Measurements from ENCODE around the gene SIX4.
A peak's percentile ranks its signal among the peaks of the same experiment; 100 is the strongest.
"Not testable (repeated sequence)": the region's sequence is repeated elsewhere in the genome, so short reads cannot be mapped to it uniquely, and the experiment has no call there.

The SIX4 gene

GRCh38 chr14:60738843-60739508 lies 14.8 kb upstream of the SIX4 start:
- no peaks in the 10 kb centered on the region for H3K27me3 ChIP-seq (ENCODE audit: control insufficient read depth, insufficient read depth, low read length)
- H3K9me3 ChIP-seq (ENCODE audit: control insufficient read depth, low read depth, low read length): no peaks in the 10 kb centered on the region
- no peak overlapping the region for H3K4me3 ChIP-seq (ENCODE audit: low read length)
- H3K9ac ChIP-seq (ENCODE audit: low read length): no peak overlapping the region
- H3K36me3 ChIP-seq (ENCODE audit: control insufficient read depth, low read depth, low read length): no peaks in the 10 kb centered on the region
- peaks cover 6% of the 10 kb centered on the region for H3K4me1 ChIP-seq (ENCODE audit: control insufficient read depth, low read depth, low read length)
- H3K27ac ChIP-seq (ENCODE audit: low read length): no peak overlapping the region

DNA sequence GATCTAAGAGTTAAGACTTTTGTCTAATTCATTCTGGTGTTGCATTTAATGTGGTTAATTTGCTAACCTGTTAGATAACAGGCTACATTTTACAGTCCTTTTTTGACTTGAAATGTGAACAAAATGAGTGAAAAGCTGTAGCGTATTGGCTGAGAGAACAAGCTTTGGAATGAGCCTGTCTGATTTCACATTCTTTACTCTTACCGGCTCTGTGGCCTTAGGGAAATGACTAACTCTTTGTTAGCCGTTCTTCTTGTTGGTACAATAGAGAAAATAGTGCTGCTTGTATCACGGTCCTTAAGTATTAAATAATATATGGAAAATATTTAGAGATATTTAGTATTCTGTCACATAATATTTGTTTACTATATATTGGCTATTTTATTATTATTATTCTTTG lies 12.3 kb upstream of the SIX4 start:
- Histone ChIP-seq H3K36me3 (ENCODE audit: control insufficient read depth, low read depth, low read length) (no peaks in the 10 kb centered on the region), H3K9ac (ENCODE audit: low read length) (no peak overlapping the region), H3K9me3 (ENCODE audit: control insufficient read depth, low read depth, low read length) (no peaks in the 10 kb centered on the region), H3K27ac (ENCODE audit: low read length) (no peak overlapping the region), H3K4me3 (ENCODE audit: low read length) (no peak overlapping the region), H3K27me3 (ENCODE audit: control insufficient read depth, insufficient read depth, low read length) (peaks cover 7% of the 10 kb centered on the region), H3K4me1 (ENCODE audit: control insufficient read depth, low read depth, low read length) (peaks cover 6% of the 10 kb centered on the region)

DNA sequence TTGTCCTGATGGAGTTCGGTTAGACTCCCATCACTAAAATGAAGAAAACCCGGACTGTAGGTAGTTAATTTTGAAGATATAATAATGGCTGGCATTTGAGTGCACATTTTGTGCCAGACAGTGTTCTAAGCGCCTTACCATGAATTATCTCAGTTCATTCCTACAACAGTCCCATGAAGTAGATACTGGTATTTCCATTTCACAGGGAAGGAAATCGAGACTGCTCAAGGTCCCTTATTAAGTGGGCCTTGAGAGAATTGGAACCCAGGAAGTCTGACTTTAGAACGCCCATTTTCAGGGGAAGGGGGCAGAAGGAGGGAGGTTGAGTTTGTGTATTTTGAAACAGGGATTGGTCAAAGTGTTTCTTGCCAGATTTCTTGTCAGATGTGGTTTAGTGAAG lies 11.3 kb upstream of the SIX4 start:
- no peaks in the 10 kb centered on the region for H3K36me3 ChIP-seq (ENCODE audit: control insufficient read depth, low read depth, low read length)
- H3K27me3 ChIP-seq (ENCODE audit: control insufficient read depth, insufficient read depth, low read length): peaks cover 7% of the 10 kb centered on the region
- peak overlapping the region; percentile 98 for H3K4me3 ChIP-seq (ENCODE audit: low read length)
- no peak overlapping the region for H3K27ac ChIP-seq (ENCODE audit: low read length)
- no peaks in the 10 kb centered on the region for H3K9me3 ChIP-seq (ENCODE audit: control insufficient read depth, low read depth, low read length)
- peaks cover 6% of the 10 kb centered on the region for H3K4me1 ChIP-seq (ENCODE audit: control insufficient read depth, low read depth, low read length)
- H3K9ac ChIP-seq (ENCODE audit: low read length): peak overlapping the region; percentile 88

- H3K9ac ChIP-seq (ENCODE audit: low read length): peak within 1 kb of the TSS; percentile 88
- peak within 1 kb of the TSS; percentile 98 for H3K4me3 ChIP-seq (ENCODE audit: low read length)
- H3K27ac ChIP-seq (ENCODE audit: low read length): peak within 1 kb of the TSS; percentile 41
- H3K9me3 ChIP-seq (ENCODE audit: control insufficient read depth, low read depth, low read length): no peaks in the 10 kb centered on the region
- H3K27me3 ChIP-seq (ENCODE audit: control insufficient read depth, insufficient read depth, low read length): peaks cover 7% of the 10 kb centered on the region
- no peaks in the 10 kb centered on the region for H3K36me3 ChIP-seq (ENCODE audit: control insufficient read depth, low read depth, low read length)
- H3K4me1 ChIP-seq (ENCODE audit: control insufficient read depth, low read depth, low read length): peaks cover 6% of the 10 kb centered on the region
Measured at GRCh38 chr14:60734465-60735242, 10.5 kb upstream of the SIX4 start, which contains the start of gene MNAT1. TSS of gene MNAT1 (plus strand) at chr14:60734761. CDS start at chr14:60734863, 102 bp downstream.

DNA sequence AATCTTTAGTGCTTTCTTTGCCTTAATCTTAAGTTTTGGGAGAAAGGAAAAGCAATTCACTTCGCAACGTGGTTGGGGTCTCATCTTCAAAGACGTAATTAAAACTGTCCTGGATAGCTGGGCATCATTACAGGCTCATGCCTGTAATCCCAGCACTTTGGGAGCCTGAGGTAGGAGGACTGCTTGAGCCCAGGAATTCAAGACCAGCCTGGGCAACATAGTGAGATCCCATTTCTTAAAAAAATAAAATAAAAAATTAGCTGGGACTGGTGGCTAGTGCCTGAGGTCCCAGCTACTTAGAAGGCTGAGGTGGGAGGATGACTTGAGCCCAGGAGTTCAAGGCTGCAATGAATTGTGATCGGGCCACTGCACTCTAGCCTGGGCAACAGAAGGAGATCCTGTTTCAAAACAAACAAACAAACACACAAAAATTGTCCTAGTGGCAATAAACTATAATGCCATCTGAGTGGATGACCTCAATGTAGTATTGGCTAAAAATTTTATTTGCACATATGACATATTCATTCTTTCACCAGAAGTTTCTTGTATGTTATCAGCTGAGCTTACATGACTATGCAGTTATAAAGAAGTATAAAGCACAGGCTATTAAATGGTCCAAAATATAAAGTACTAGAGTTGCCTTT lies 8.8 kb upstream of the SIX4 start:
- H3K27ac ChIP-seq (ENCODE audit: low read length): no peak overlapping the region
- no peak overlapping the region for H3K4me3 ChIP-seq (ENCODE audit: low read length)

DNA sequence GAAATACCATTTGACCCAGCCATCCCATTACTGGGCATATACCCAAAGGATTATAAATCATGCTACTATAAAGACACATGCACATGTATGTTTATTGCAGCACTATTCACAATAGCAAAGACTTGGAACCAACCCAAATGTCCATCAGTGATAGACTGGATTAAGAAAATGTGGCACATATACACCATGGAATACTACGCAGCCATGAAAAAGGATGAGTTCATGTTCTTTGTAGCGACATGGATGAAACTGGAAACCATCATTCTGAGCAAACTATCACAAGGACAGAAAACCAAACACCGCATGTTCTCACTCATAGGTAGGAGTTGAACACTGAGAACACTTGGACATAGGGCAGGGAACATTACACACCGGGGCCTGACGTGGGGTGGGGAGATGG lies 7.1 kb upstream of the SIX4 start:
- H3K4me1 ChIP-seq (ENCODE audit: control insufficient read depth, low read depth, low read length); H3K27me3 ChIP-seq (ENCODE audit: control insufficient read depth, insufficient read depth, low read length); H3K36me3 ChIP-seq (ENCODE audit: control insufficient read depth, low read depth, low read length); H3K9ac ChIP-seq (ENCODE audit: low read length); H3K27ac ChIP-seq (ENCODE audit: low read length); H3K9me3 ChIP-seq (ENCODE audit: control insufficient read depth, low read depth, low read length); H3K4me3 ChIP-seq (ENCODE audit: low read length): not testable (repeated sequence)

More for the DNA sequence above, 8.8 kb upstream of the SIX4 start:
- peaks cover 6% of the 10 kb centered on the region for H3K4me1 ChIP-seq (ENCODE audit: control insufficient read depth, low read depth, low read length)
- peaks cover 7% of the 10 kb centered on the region for H3K27me3 ChIP-seq (ENCODE audit: control insufficient read depth, insufficient read depth, low read length)
- H3K9ac ChIP-seq (ENCODE audit: low read length): no peak overlapping the region
- no peaks in the 10 kb centered on the region for H3K36me3 ChIP-seq (ENCODE audit: control insufficient read depth, low read depth, low read length)
- H3K9me3 ChIP-seq (ENCODE audit: control insufficient read depth, low read depth, low read length): no peaks in the 10 kb centered on the region

- Histone ChIP-seq H3K4me1 (ENCODE audit: control insufficient read depth, low read depth, low read length) (peaks cover 15% of the 10 kb centered on the region), H3K4me3 (ENCODE audit: low read length) (peak overlapping the region; percentile 89), H3K9me3 (ENCODE audit: control insufficient read depth, low read depth, low read length) (no peaks in the 10 kb centered on the region), H3K36me3 (ENCODE audit: control insufficient read depth, low read depth, low read length) (peaks cover 18% of the 10 kb centered on the region), H3K27ac (ENCODE audit: low read length) (no peak overlapping the region), H3K27me3 (ENCODE audit: control insufficient read depth, insufficient read depth, low read length) (peaks cover 15% of the 10 kb centered on the region), H3K9ac (ENCODE audit: low read length) (peak overlapping the region; percentile 73)
Measured at GRCh38 chr14:60723116-60723906, 840 bp downstream of the SIX4 start.

DNA sequence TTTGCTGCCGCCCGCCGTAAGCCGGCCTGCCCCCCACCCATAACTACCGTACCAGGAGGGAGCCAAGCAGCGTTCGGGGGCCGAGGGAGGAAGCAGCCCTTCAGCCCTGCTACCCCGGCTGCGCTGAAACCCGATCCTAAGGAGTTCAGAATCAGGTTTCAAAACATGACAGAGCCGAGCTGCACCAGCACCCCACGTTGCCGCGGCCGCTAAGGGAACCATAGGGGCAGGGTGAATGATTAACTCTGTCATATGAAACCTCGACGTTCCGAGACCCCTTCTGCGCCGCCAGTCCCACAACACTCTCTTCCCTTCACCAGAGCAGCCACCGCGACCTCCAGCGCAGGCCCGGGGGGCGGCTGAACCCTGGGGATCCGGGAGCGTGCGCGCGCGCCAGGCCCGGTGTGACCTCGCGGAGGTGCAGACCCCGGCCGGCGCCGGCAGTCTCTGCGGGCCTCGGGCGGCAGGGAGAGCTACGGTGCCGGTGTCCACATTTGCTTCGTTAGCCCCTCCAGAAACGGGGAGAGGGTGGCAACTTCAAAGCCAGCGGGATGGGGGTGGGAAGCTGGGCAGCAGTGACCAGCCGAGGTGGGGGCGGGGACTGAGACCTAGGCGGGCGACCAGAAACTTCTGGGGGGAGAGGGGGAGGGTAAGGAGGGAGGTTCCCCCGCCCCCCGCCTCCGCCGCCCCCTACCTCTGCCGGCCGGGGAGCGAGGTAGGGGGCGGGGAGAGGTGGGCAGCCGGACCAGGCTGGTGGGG lies 1.6 kb downstream of the SIX4 start:
- H3K9ac ChIP-seq (ENCODE audit: low read length): peak overlapping the region; percentile 75
- peaks cover 19% of the 10 kb centered on the region for H3K36me3 ChIP-seq (ENCODE audit: control insufficient read depth, low read depth, low read length)
- H3K27ac ChIP-seq (ENCODE audit: low read length): no peak overlapping the region
- H3K27me3 ChIP-seq (ENCODE audit: control insufficient read depth, insufficient read depth, low read length): peaks cover 15% of the 10 kb centered on the region
- H3K9me3 ChIP-seq (ENCODE audit: control insufficient read depth, low read depth, low read length): no peaks in the 10 kb centered on the region
- peaks cover 15% of the 10 kb centered on the region for H3K4me1 ChIP-seq (ENCODE audit: control insufficient read depth, low read depth, low read length)
- H3K4me3 ChIP-seq (ENCODE audit: low read length): peak overlapping the region; percentile 89

GRCh38 chr14:60722107-60722356 lies 2.1 kb downstream of the SIX4 start:
- peak overlapping the region; percentile 75 for H3K9ac ChIP-seq (ENCODE audit: low read length)
- peaks cover 15% of the 10 kb centered on the region for H3K27me3 ChIP-seq (ENCODE audit: control insufficient read depth, insufficient read depth, low read length)
- H3K4me1 ChIP-seq (ENCODE audit: control insufficient read depth, low read depth, low read length): peaks cover 15% of the 10 kb centered on the region
- H3K27ac ChIP-seq (ENCODE audit: low read length): no peak overlapping the region
- peak overlapping the region; percentile 89 for H3K4me3 ChIP-seq (ENCODE audit: low read length)
- no peaks in the 10 kb centered on the region for H3K9me3 ChIP-seq (ENCODE audit: control insufficient read depth, low read depth, low read length)
- H3K36me3 ChIP-seq (ENCODE audit: control insufficient read depth, low read depth, low read length): peaks cover 19% of the 10 kb centered on the region

- Histone ChIP-seq H3K27ac (ENCODE audit: low read length) (no peak overlapping the region), H3K9me3 (ENCODE audit: control insufficient read depth, low read depth, low read length) (no peaks in the 10 kb centered on the region), H3K36me3 (ENCODE audit: control insufficient read depth, low read depth, low read length) (peaks cover 19% of the 10 kb centered on the region), H3K4me1 (ENCODE audit: control insufficient read depth, low read depth, low read length) (peaks cover 15% of the 10 kb centered on the region), H3K27me3 (ENCODE audit: control insufficient read depth, insufficient read depth, low read length) (peaks cover 15% of the 10 kb centered on the region), H3K4me3 (ENCODE audit: low read length) (peak overlapping the region; percentile 89), H3K9ac (ENCODE audit: low read length) (peak overlapping the region; percentile 75)
Measured at GRCh38 chr14:60721326-60722106, 2.6 kb downstream of the SIX4 start.
